H9 (cell line): Measurements from ENCODE around the gene SRXN1. TPM values are rescaled to one million over a fixed set of nuclear protein-coding genes. Genes with fewer than 3 reads are reported as not detected.

Experiments
- DNase-seq: peaks from one replicate; pipeline ENCODE4 v3.0.0-alpha.2; 2017
- H2AFZ ChIP-seq: one replicate; pipeline ENCODE4 v1.6.1; 2013; ENCODE audit warnings: mild to moderate bottlenecking, low read length, control low read depth, moderate library complexity
- H2AK5ac ChIP-seq: 2 replicates; pipeline ENCODE4 v1.6.1; 2013; ENCODE audit warnings: low read length, control low read depth, mixed read lengths; ENCODE audit not compliant: insufficient read length
- H2BK120ac ChIP-seq: one replicate; pipeline ENCODE4 v1.6.1; 2013; ENCODE audit warnings: low read depth, mild to moderate bottlenecking, low read length, control low read depth, inconsistent platforms; ENCODE audit not compliant: poor library complexity, severe bottlenecking
- H2BK12ac ChIP-seq: 2 replicates; pipeline ENCODE4 v1.6.1; 2013; ENCODE audit warnings: low read length, control low read depth, mixed read lengths, low read depth; ENCODE audit not compliant: insufficient read length
- H2BK15ac ChIP-seq: 2 replicates; pipeline ENCODE4 v1.6.1; 2013; ENCODE audit warnings: low read depth, low read length, control low read depth
- H2BK20ac ChIP-seq: one replicate; pipeline ENCODE4 v1.6.1; 2013; ENCODE audit warnings: low read depth, mild to moderate bottlenecking, low read length, control low read depth, inconsistent platforms; ENCODE audit not compliant: poor library complexity, severe bottlenecking
- H2BK5ac ChIP-seq: 2 replicates; pipeline ENCODE4 v1.6.1; 2013; ENCODE audit warnings: low read length, control low read depth, mixed read lengths; ENCODE audit not compliant: insufficient read length
- H3K14ac ChIP-seq: 2 replicates; pipeline ENCODE4 v1.6.1; 2013; ENCODE audit warnings: low read length, control low read depth; ENCODE audit not compliant: insufficient read depth
- H3K18ac ChIP-seq: 2 replicates; pipeline ENCODE4 v1.6.1; 2013; ENCODE audit warnings: low read depth, mild to moderate bottlenecking, mixed read lengths, low read length, control low read depth; ENCODE audit not compliant: insufficient read length
- H3K23ac ChIP-seq: 2 replicates; pipeline ENCODE4 v1.6.1; 2013; ENCODE audit warnings: low read length, control low read depth, mixed read lengths, low read depth; ENCODE audit not compliant: insufficient read length
- H3K23me2 ChIP-seq: 2 replicates; pipeline ENCODE4 v1.6.1; 2013; ENCODE audit warnings: low read depth, mild to moderate bottlenecking, mixed read lengths, low read length, control low read depth; ENCODE audit not compliant: insufficient read length, poor library complexity, severe bottlenecking
- H3K27ac ChIP-seq: 2 replicates; pipeline ENCODE4 v1.5.1; 2013; ENCODE audit warnings: low read length, control low read depth, mixed read lengths, low read depth; ENCODE audit not compliant: insufficient read length
- H3K27me3 ChIP-seq: 2 replicates; pipeline ENCODE4 v1.6.1; 2013; ENCODE audit warnings: low read length, control low read depth, inconsistent platforms; ENCODE audit not compliant: insufficient read depth
- H3K4ac ChIP-seq: 2 replicates; pipeline ENCODE4 v1.6.1; 2013; ENCODE audit warnings: low read depth, mild to moderate bottlenecking, control low read depth, inconsistent platforms, low read length, moderate library complexity
- H3K4me1 ChIP-seq: 2 replicates; pipeline ENCODE4 v1.6.1; 2013; ENCODE audit warnings: low read length, control low read depth, inconsistent platforms; ENCODE audit not compliant: insufficient read depth
- H3K4me2 ChIP-seq: 2 replicates; pipeline ENCODE4 v1.6.1; 2013; ENCODE audit warnings: low read length, control low read depth, mixed read lengths; ENCODE audit not compliant: insufficient read length, insufficient read depth
- H3K56ac ChIP-seq: 2 replicates; pipeline ENCODE4 v1.6.1; 2013; ENCODE audit warnings: low read depth, mild to moderate bottlenecking, mixed read lengths, low read length, control low read depth; ENCODE audit not compliant: insufficient read length
- H3K79me1 ChIP-seq: 2 replicates; pipeline ENCODE4 v1.6.1; 2013; ENCODE audit warnings: low read depth, mild to moderate bottlenecking, moderate library complexity, low read length, control low read depth, inconsistent platforms; ENCODE audit not compliant: insufficient read depth, poor library complexity, severe bottlenecking
- H3K79me2 ChIP-seq: 2 replicates; pipeline ENCODE4 v1.6.1; 2013; ENCODE audit warnings: low read length, control low read depth, inconsistent platforms; ENCODE audit not compliant: insufficient read depth
- H3K9ac ChIP-seq: 2 replicates; pipeline ENCODE4 v1.6.1; 2013; ENCODE audit warnings: low read length, control low read depth, mixed read lengths; ENCODE audit not compliant: insufficient read length; ENCODE audit errors: extremely low read depth
- H3K9me3 ChIP-seq: one replicate; pipeline ENCODE4 v1.6.1; 2013; ENCODE audit warnings: low read depth, low read length, inconsistent platforms; ENCODE audit not compliant: control insufficient read depth
- H3T11ph ChIP-seq: one replicate; pipeline ENCODE4 v1.6.1; 2013; ENCODE audit warnings: mild to moderate bottlenecking, low read length, control low read depth, inconsistent platforms
- H4K20me1 ChIP-seq: one replicate; pipeline ENCODE4 v1.6.1; 2013; ENCODE audit not compliant: control insufficient read depth, insufficient read length, insufficient read depth
- H4K5ac ChIP-seq: 2 replicates; pipeline ENCODE4 v1.6.1; 2013; ENCODE audit warnings: low read depth, mild to moderate bottlenecking, mixed read lengths, low read length, control low read depth; ENCODE audit not compliant: insufficient read length
- H4K8ac ChIP-seq: replicated peaks from 2 replicates; pipeline ENCODE4 v1.6.1; 2013; ENCODE audit warnings: low read length, control low read depth, mixed read lengths, low read depth; ENCODE audit not compliant: insufficient read length
- H4K91ac ChIP-seq: 2 replicates; pipeline ENCODE4 v1.6.1; 2013; ENCODE audit warnings: low read depth, mild to moderate bottlenecking, moderate library complexity, mixed read lengths, low read length, control low read depth; ENCODE audit not compliant: insufficient read length
- H3K27ac Mint-ChIP-seq, 3 experiments: 2 replicates in 2 of 3; 3 replicates in 1 of 3; pipeline ENCODE4 v1.8.0; 2020 to 2021; ENCODE audit warnings: mixed read lengths in 3 of 3, mild to moderate bottlenecking in 1 of 3, moderate library complexity in 1 of 3
- H3K27me3 Mint-ChIP-seq: 2 replicates; pipeline ENCODE4 v1.8.0; 2021; ENCODE audit warnings: low read depth, mild to moderate bottlenecking, moderate library complexity, mixed read lengths
- H3K36me3 Mint-ChIP-seq, 3 experiments: 2 replicates in 2 of 3; 3 replicates in 1 of 3; pipeline ENCODE4 v1.8.0; 2020 to 2021; ENCODE audit warnings: low read depth in 3 of 3, mixed read lengths in 3 of 3; ENCODE audit not compliant: insufficient read depth in 1 of 3
- H3K4me1 Mint-ChIP-seq, 2 experiments: 2 replicates each; pipeline ENCODE4 v1.8.0; 2020; ENCODE audit warnings: mixed read lengths in 2 of 2
- H3K4me3 Mint-ChIP-seq, 2 experiments: 2 replicates in 1 of 2; 3 replicates in 1 of 2; pipeline ENCODE4 v1.8.0; 2020 to 2021; ENCODE audit warnings: mild to moderate bottlenecking in 2 of 2, mixed read lengths in 2 of 2, moderate library complexity in 1 of 2
- H3K9me3 Mint-ChIP-seq, 2 experiments: 2 replicates in 1 of 2; 3 replicates in 1 of 2; pipeline ENCODE4 v1.8.0; 2020; ENCODE audit warnings: mild to moderate bottlenecking in 2 of 2, mixed read lengths in 2 of 2, moderate library complexity in 1 of 2
- CTCF ChIP-seq: fragments of 200-600 bp; sonication (generic); conservative IDR thresholded peaks from 3 replicates; pipeline ENCODE4 v1.8.0; 2021; ENCODE audit warnings: antibody characterized with exemption, mild to moderate bottlenecking
- WGBS: extraction: QIAGEN DNeasy Blood & Tissue Kit; methylation state at CpG from one replicate; pipeline ENCODE4 v1.1.7; 2013; ENCODE audit warnings: missing lambda C conversion rate, low lambda C conversion rate, mixed read lengths; ENCODE audit not compliant: insufficient read length; ENCODE audit errors: extremely low coverage; 5-methylcytosine and 5-hydroxymethylcytosine counted together
- total RNA-seq: library from RNA; stranded (reverse); gene quantifications from 2 replicates; pipeline ENCODE4 v1.2.1, GENCODE V29; 2021

Gene SRXN1
- total RNA-seq, 1 experiment from 2014 or later = 25.7 TPM

DNA sequence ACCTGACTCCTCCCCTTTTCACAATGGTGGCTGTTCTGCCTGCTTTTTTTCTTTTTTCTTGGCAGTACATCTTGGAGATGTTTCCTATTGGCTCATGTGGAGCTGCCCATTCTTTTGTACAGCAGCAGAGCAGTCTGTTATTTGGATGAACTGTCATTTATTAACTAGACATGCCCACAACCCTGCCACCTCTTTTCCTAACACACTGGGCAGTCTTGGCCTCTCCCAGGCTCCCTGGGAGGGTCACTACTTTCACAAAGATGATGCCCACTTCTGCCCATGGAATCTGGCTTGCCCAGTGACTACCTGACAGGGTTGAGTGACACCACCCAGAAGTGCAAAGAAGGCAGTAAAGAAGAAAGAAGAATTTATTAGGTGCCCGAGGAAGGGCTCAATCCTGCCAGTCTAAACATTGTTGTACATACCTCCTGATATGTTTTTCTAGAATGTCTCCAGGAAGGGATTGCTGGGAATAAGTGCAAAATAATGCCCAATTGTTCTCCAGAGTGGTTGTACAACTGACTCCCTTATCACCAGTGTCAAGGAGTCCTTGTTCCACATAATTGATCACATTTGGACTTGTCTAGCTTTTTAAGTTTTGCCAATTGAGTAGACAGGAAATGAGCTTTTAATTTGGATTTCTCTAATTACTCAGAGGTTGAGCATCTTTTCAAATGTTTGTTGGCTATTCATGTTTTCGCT is 42.3 kb upstream of the SRXN1 start:
- Histone ChIP-seq H4K8ac (no peak overlapping the region), H2BK5ac (no peak overlapping the region), H4K5ac (no peak overlapping the region), H2BK12ac (no peak overlapping the region), H3K14ac (no peak overlapping the region), H2AK5ac (no peak overlapping the region), H3K27me3 (no peaks in the 10 kb centered on the region), H3K79me1 (no peaks in the 10 kb centered on the region), H2BK20ac (no peak overlapping the region), H3K18ac (no peak overlapping the region), H3K23me2 (no peaks in the 10 kb centered on the region), H3K4me1 (peaks cover 8% of the 10 kb centered on the region; the same call in 1 of the 2 replicates), H2BK15ac (no peak overlapping the region), H4K20me1 (no peaks in the 10 kb centered on the region), H2BK120ac (no peak overlapping the region), H3K27ac (no peak overlapping the region), H3K23ac (no peak overlapping the region), H2AFZ (no peak overlapping the region), H3K9me3 (no peaks in the 10 kb centered on the region), H3K4ac (no peak overlapping the region), H3K56ac (no peak overlapping the region), H4K91ac (no peak overlapping the region), H3K4me2 (no peak overlapping the region), H3K79me2 (no peaks in the 10 kb centered on the region), H3T11ph (no peak overlapping the region), H3K9ac (no peak overlapping the region)
- Mint-ChIP-seq H3K27ac (no peak overlapping the region), H3K27me3 (peaks cover 5% of the 10 kb centered on the region; the same call in 1 of the 2 replicates), H3K4me1 (peaks cover 18 to 31% of the 10 kb centered on the region in 2 experiments), H3K9me3 (no peaks in the 10 kb centered on the region), H3K4me3 (no peak overlapping the region), H3K36me3 (no peaks in the 10 kb centered on the region)
- no peak for TF ChIP-seq CTCF
- WGBS = no CpG with 5 or more reads among the region's 2 CpGs
- DNase-seq = no peak
